ENCODE measurements around the gene BTNL8. TPM values are rescaled to one million over a fixed set of nuclear protein-coding genes. Genes with fewer than 3 reads are reported as not detected.

BTNL8 gene
- total and polyA plus RNA-seq, 2 experiments from 2014 or later, result 9.8 to 19.1 TPM

GRCh38 chr5:180862645-180863044 is 36.3 kb upstream of the BTNL8 start:
- no peaks in the 10 kb centered on the region for H3K36me3 ChIP-seq (replicated peaks; ENCODE audit: insufficient read depth, low read depth)
- H3K27ac ChIP-seq, result no peak overlapping the region
- H3K79me2 ChIP-seq, result peaks cover 24% of the 10 kb centered on the region
- no peaks in the 10 kb centered on the region for H4K20me1 ChIP-seq (ENCODE audit: insufficient read depth, poor library complexity, severe bottlenecking)
- no peaks in the 10 kb centered on the region for H3K9me3 ChIP-seq (ENCODE audit: low read depth)
- no peak overlapping the region for H2AFZ ChIP-seq
- H3K4me2 ChIP-seq, result no peak overlapping the region
- no peak overlapping the region for H3K4me3 ChIP-seq
- 60% methylated on average over 11 of the region's 11 CpGs for WGBS (ENCODE audit: low lambda C conversion rate, missing lambda C conversion rate)
- no peaks in the 10 kb centered on the region for H3K27me3 ChIP-seq
- TF ChIP-seq EZH2 (IDR thresholded peaks at IDR 0.05; ENCODE audit: borderline replicate concordance) (no peak), EZH2phosphoT487 (IDR thresholded peaks at IDR 0.05; ENCODE audit: low read depth, severe bottlenecking, unreplicated experiment) (no peak), CTCF (IDR thresholded peaks at IDR 0.05; ENCODE audit: poor library complexity) (no peak)
- DNase-seq (ENCODE audit: low spot score), result no peak
- no peaks in the 10 kb centered on the region for H3K9me2 ChIP-seq (replicated peaks; ENCODE audit: insufficient read depth)
- peaks cover 14% of the 10 kb centered on the region for H3K4me1 ChIP-seq (ENCODE audit: insufficient read depth)

GRCh38 chr5:180865981-180866695 is 32.8 kb upstream of the BTNL8 start:
- peak; percentile 19 for DNase-seq (ENCODE audit: low spot score)
- peaks cover 6% of the 10 kb centered on the region for H3K4me1 ChIP-seq (ENCODE audit: insufficient read depth)
- H3K4me2 ChIP-seq, result peak overlapping the region; percentile 50
- no peaks in the 10 kb centered on the region for H4K20me1 ChIP-seq (ENCODE audit: insufficient read depth, poor library complexity, severe bottlenecking)
- H3K9me2 ChIP-seq (replicated peaks; ENCODE audit: insufficient read depth), result no peaks in the 10 kb centered on the region
- H3K36me3 ChIP-seq (replicated peaks; ENCODE audit: insufficient read depth, low read depth), result no peaks in the 10 kb centered on the region
- no peaks in the 10 kb centered on the region for H3K9me3 ChIP-seq (ENCODE audit: low read depth)
- TF ChIP-seq CTCF (IDR thresholded peaks at IDR 0.05; ENCODE audit: poor library complexity) (no peak), EZH2 (IDR thresholded peaks at IDR 0.05; ENCODE audit: borderline replicate concordance) (no peak), EZH2phosphoT487 (IDR thresholded peaks at IDR 0.05; ENCODE audit: low read depth, severe bottlenecking, unreplicated experiment) (no peak)
- no peak overlapping the region for H2AFZ ChIP-seq
- peak overlapping the region; percentile 79 for H3K27ac ChIP-seq
- no peak overlapping the region for H3K4me3 ChIP-seq
- no peaks in the 10 kb centered on the region for H3K79me2 ChIP-seq
- H3K27me3 ChIP-seq, result no peaks in the 10 kb centered on the region
- WGBS (ENCODE audit: low lambda C conversion rate, missing lambda C conversion rate), result 49% methylated on average over 5 of the region's 5 CpGs

- H3K27me3 ChIP-seq, result no peaks in the 10 kb centered on the region
- H4K20me1 ChIP-seq (ENCODE audit: insufficient read depth, poor library complexity, severe bottlenecking), result no peaks in the 10 kb centered on the region
- H3K9me3 ChIP-seq (ENCODE audit: low read depth), result no peaks in the 10 kb centered on the region
- no peaks in the 10 kb centered on the region for H3K9me2 ChIP-seq (replicated peaks; ENCODE audit: insufficient read depth)
- H3K4me3 ChIP-seq, result no peak overlapping the region
- H3K36me3 ChIP-seq (replicated peaks; ENCODE audit: insufficient read depth, low read depth), result no peaks in the 10 kb centered on the region
- no peak overlapping the region for H3K4me2 ChIP-seq
- no peaks in the 10 kb centered on the region for H3K79me2 ChIP-seq
- no peak for DNase-seq (ENCODE audit: low spot score)
- TF ChIP-seq EZH2phosphoT487 (IDR thresholded peaks at IDR 0.05; ENCODE audit: low read depth, severe bottlenecking, unreplicated experiment) (no peak), CTCF (IDR thresholded peaks at IDR 0.05; ENCODE audit: poor library complexity) (no peak), EZH2 (IDR thresholded peaks at IDR 0.05; ENCODE audit: borderline replicate concordance) (no peak)
- WGBS (ENCODE audit: low lambda C conversion rate, missing lambda C conversion rate), result 86% methylated on average over 10 of the region's 10 CpGs
- H3K4me1 ChIP-seq (ENCODE audit: insufficient read depth), result peaks cover 6% of the 10 kb centered on the region
- peak overlapping the region; percentile 79 for H3K27ac ChIP-seq
- no peak overlapping the region for H2AFZ ChIP-seq
These were observed 32.0 kb upstream of the BTNL8 start for GRCh38 chr5:180866985-180867384.

Measured in hepatocyte (in vitro differentiated cells).